Stimulated activated CD4-positive, alpha-beta T cell treated with anti-CD3 and anti-CD28 coated beads, TNF-alpha, amount 100 ng/mL, for 4 hours (primary cell): Measurements from ENCODE around the gene TMX1.

Experiments
- DNase-seq, 3 experiments: peaks; one replicate each; pipeline ENCODE4 v3.0.0-alpha.2; 2020; ENCODE audit warnings: low read depth in 3 of 3

Gene TMX1

DNA sequence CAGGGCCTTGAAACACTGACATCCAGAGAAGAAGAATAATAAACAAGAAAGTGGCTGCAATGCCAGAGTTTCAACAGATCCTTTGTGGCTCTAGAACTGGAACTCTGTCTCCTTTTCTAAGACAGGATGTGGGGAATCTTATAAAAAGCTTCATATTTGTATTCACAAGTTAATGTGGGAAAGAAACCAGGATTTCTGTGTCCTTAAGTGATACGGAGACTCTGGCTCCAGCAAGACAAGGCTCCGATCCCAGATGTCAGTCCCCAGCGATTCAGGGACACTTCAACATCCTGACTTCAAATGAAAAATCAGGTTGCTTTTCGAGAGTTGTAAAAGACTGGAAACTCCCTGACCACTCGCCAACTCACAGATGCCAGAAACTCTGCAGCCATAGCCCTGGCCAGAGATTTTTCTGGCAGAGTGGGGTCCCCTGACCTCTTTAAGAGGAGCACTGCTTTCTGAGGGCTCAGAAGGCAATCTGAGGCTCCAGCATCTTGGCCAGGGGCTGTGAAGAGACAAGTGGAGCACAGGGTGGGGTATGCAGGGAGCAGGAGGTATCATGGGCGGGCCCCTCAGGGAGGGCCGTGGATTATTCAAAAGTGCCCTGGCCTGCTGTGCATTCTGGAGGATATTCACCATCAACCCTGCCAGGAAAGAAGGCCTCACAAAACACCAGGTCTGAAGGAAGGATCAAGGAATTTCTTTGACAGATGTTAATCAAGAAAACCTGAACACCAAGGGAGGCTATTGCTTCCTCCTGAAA, 53.3 kb downstream of the TMX1 start:
- DNase-seq, result no peak

DNA sequence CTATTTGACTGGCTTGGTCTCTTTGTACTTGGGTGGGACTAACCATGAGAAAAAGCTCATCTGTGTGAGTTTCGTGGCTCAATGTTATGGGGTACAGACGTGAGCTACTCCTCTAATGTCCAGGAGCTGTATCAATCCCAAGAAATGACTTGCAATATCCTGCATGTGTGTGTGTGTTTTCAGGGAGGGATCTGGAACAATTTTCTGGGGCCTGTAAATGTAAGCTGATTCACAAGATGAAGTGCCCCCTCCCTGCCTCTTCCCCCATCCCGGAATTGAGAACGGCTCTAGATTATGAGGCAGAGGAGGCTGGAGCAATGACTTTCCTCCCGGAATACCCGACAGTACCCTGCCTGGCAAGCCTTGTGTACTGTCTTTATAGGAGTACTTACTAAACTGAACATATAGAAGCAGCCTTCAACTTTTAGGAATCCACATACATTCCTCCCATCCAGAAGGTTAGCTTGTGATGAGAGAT, 53.9 kb downstream of the TMX1 start:
- no peak for DNase-seq

DNA sequence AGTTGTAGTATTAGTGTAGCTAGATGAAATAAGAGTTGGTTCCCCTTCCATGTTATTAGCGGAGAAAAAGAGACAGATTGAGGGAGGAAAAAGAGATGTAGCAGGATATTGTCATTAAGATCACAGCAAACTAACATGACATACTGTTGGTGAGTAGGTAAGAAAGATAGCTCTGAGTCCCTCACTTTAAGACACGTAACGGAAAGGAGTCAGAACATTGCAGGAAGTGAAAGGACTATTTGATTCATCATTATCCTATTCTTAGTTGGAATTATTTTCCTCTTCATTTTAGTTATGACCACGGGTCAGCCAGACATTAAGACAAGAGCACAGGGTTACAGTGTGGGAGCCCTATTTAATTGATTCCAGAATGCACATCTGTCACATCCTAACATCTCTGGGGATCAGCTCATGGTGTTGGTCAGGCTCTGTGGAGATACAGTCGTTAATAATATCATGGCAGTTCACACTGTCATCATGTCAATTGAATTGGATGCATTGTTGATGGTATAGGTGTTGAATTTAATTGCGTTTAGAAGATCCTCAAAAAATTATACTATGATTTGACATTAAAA, 55.0 kb downstream of the TMX1 start:
- DNase-seq, result no peak

DNA sequence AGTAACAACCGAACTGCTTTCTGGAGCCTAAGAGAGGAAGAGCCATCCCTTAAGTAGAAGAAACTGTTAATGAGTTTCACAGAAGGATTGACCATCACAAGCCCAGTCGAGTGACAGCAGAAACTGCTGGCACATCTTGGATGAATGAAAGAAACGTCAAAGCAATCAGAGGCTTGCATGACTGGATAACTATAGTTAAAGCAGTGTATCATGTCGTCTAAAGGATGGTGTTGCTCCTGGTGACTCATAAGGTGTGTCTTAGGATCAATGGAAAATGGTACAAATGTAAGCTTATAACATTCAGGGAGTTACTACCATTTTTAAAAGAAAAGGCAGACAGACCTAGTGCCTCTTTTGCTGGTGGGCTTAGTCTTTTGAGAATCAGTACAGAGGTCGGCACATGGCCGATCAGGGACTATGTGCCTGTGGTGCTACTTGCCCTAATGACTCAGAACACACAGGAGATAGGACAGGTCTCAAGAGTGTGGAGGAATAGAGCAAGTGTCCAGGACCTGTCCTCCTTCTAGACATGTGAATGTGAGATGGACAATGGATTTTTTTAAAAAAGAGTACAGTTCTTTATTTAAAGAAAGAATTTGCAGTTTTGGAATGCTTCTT, 55.7 kb downstream of the TMX1 start:
- no peak for DNase-seq

DNA sequence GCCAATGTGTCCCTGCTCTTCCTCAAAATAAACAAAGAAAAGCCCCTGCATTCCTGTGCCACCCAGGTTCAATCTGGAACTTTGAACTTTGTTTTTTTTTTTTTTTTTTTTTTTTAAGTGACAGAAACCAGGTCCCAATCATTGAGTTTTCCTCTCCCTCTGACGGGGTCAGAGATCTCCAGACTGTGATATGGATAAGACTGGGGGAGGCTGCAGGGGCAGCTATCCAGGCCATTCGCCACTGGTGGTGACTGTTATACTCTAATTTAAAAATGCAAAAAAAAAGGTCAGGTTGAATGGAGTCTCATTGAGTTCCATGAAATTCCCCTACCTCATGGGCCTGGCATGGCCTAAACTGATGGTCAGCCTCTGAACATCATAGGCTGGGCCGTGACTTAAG, 57.0 kb downstream of the TMX1 start:
- DNase-seq, result no peak

DNA sequence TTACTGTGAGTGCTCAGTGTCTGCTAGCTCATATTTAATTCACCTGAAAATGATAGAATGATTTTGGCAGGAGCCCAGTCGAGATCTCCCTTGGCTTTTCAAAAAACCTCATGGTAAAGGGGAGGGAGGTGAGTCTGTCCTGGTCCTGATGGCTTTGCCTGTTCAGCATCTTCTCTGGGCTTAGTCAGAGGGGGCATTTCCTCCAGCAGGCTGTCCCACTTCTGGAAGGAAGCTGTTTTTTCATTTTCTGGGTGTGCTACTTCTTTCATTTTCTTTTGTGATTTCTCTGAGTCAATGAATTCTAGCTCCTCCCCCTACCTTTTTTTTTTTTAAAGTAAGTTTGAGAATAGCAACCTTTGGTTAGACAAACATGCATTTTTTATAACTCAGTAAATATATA, 58.8 kb downstream of the TMX1 start:
- DNase-seq, result no peak

DNA sequence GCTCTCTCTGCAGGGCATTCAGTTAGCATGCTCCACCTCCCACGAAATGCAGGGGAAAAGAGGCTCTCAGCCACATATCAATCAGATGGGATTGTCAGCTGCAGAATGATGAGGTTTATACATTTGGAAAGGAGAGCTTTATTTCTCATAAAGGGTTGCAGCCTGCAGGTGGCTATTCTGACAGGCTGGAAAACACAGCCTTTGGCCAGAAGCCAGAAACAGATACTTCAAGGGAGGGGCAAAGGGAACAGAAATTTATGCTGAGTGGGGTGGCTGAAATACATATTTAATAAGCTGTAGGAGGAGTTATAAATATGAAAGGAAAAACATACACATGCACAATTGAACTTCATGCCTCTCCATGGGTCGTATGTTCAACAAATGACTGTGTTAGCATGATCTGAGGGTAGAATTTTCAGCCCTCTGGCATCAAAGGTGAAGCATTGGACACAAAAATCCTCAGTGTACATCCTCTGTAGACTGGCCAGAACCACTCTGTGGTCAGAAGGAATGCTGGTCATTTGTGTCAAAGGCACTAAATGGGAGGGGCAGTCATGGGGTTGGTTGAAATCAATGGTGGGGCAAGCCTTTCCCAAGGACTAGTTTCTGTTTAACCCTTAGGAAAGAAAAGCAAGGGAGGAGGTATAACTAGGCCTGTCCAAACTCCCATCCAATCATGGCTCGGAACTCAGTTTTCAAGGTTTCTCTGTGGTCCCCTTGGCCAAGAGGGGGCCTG, 62.4 kb downstream of the TMX1 start:
- DNase-seq, result no peak

DNA sequence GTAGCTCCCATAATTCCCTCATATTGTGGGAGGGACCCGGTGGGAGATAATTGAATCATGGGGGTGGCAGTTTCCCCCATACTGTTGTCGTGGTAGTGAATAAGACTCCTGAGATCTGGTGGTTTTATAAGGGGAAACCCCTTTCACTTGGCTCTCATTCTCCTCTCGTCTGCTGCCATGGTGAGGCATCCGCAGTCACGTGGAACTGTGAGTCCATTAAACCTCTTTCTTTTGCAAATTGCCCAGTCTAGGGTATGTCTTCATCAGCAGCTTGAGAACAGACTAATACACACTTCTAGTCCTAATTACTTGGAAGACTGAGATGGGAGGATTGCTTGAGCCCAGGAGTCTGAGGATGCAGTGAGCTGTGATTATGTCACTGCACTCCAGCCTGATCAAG, 64.4 kb downstream of the TMX1 start:
- no peak for DNase-seq

DNA sequence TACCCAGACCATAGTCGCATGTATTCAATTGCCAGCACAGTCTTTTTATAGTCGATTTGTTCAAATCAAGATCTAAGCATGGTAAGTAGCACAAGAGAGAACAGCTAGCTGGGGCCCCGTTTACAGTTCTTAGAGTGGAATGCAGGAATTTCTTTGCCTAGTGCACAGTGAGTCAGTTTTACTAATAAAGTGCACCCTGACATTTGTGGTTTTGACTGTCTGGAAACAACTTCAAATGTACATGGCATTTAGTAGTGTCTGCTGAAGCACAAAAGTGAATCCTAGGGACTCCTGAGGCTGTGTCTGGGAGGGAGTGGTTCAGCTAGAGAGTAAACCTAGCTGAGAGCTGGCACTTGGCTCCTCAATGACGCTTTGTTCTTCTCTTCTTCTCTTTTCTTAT, 64.9 kb downstream of the TMX1 start:
- no peak for DNase-seq

DNA sequence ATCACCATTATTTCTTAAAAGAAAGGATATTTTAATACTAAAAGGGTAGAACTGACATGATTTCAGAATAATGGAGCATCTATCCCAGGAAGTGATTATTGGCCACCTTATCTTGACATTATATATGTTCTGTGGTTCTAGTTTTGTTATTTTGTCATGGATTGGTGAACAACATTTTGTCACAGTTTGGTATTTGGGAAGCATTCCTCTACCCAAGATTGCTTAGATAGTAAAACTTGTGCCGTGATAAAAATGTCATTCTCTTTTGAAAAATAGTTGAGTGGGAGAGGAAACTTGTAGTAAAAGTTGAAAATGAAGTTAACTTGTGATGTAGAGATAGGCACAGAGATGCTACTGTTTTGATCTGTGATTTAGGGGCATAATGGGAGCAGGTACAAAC, 65.7 kb downstream of the TMX1 start:
- no peak for DNase-seq
